HepG2 (cell line): ENCODE data around the gene EPHB6. TPM values are rescaled to one million over a fixed set of nuclear protein-coding genes. Genes with fewer than 3 reads are reported as not detected.

Experiments
- ATAC-seq: fragments of 200-7000 bp; cut with Tn5 transposase; 3 replicates; pipeline ENCODE4 v1.9.1; 2020; ENCODE audit warnings: mild to moderate bottlenecking, moderate library complexity
- BruUV-seq: library from RNA; stranded (reverse); fragments of 400-500 nt; replicated peaks from 2 replicates; lab custom pipeline; 2021; lab: Mats Ljungman, UMichigan
- CTCF ChIA-PET: fragments of 300-600 bp; formaldehyde crosslinking; extraction: SDS; loops from one replicate; lab custom pipeline; 2021; ENCODE audit warnings: low total read pairs, inconsistent platforms, low intra/inter-chr PET ratio; lab: Yijun Ruan, JAX
- POLR2A ChIA-PET: fragments of 350-600 bp; sonication (Branson Sonifier 250); formaldehyde crosslinking; loops from one replicate; lab custom pipeline; 2020; ENCODE audit warnings: antibody characterized with exemption, inconsistent platforms; lab: Yijun Ruan, JAX
- DNase-seq: peaks from one replicate; pipeline ENCODE4 v3.0.0-alpha.2; 2015; ENCODE audit warnings: low spot score
- FAIRE-seq: peaks from 3 replicates; lab custom pipeline; 2011; peaks lifted over from hg19 to GRCh38; lab: Jason Lieb, UNC
- H2AFZ ChIP-seq: one replicate; pipeline ENCODE4 v1.6.1; 2011; ENCODE audit warnings: low read length, inconsistent platforms
- H3K27ac ChIP-seq: fragments of 300-600 bp; 3 replicates; pipeline ENCODE4 v1.8.0; 2011; ENCODE audit warnings: mixed run types, mild to moderate bottlenecking, mixed read lengths, low read length, inconsistent platforms; ENCODE audit not compliant: insufficient read depth; ENCODE audit errors: extremely low read length
- H3K27me3 ChIP-seq, 2 experiments: fragments of 200-600 bp in 1 of 2; 2 replicates in 1 of 2; 3 replicates in 1 of 2; pipeline versions ENCODE4 v1.6.0 to v1.8.0; 2011; ENCODE audit warnings: low read length in 2 of 2, mild to moderate bottlenecking in 2 of 2, moderate library complexity in 2 of 2, inconsistent platforms in 1 of 2; ENCODE audit not compliant: insufficient read depth in 2 of 2, control insufficient read depth in 1 of 2
- H3K36me3 ChIP-seq, 2 experiments: fragments of 200-600 bp in 1 of 2; replicated peaks in 1 of 2; 2 replicates in 1 of 2; 3 replicates in 1 of 2; pipeline versions ENCODE4 v1.5.1 to v1.8.0; 2011; ENCODE audit warnings: low read length in 2 of 2, inconsistent platforms in 1 of 2; ENCODE audit not compliant: insufficient read depth in 2 of 2, control insufficient read depth in 1 of 2
- H3K4me1 ChIP-seq: 2 replicates; pipeline ENCODE4 v1.5.1; 2012; ENCODE audit warnings: low read length, inconsistent platforms; ENCODE audit not compliant: insufficient read depth
- H3K4me2 ChIP-seq: 2 replicates; pipeline ENCODE4 v1.6.0; 2011; ENCODE audit warnings: low read depth, low read length, inconsistent platforms
- H3K4me3 ChIP-seq, 3 experiments: fragments of 200-600 bp in 1 of 3; sonication (generic), shearing (Covaris generic) in 1 of 3; replicated peaks in 1 of 3; 2 replicates each; pipeline ENCODE4 v1.5.1; 2011 to 2016; ENCODE audit warnings: low read length in 3 of 3, inconsistent platforms in 2 of 3, low read depth in 2 of 3, mild to moderate bottlenecking in 2 of 3, control low read depth in 1 of 3, mixed read lengths in 1 of 3; ENCODE audit not compliant: insufficient read depth in 1 of 3
- H3K79me2 ChIP-seq: one replicate; pipeline ENCODE4 v1.6.1; 2011; ENCODE audit warnings: low read length, inconsistent platforms; ENCODE audit not compliant: insufficient read depth
- H3K9ac ChIP-seq: 2 replicates; pipeline ENCODE4 v1.6.0; 2011; ENCODE audit warnings: mild to moderate bottlenecking, low read depth, low read length, inconsistent platforms; ENCODE audit not compliant: insufficient read depth
- H3K9me3 ChIP-seq: 2 replicates; pipeline ENCODE4 v1.5.1; 2012; ENCODE audit warnings: mild to moderate bottlenecking, low read length
- H4K20me1 ChIP-seq: 2 replicates; pipeline ENCODE4 v1.6.0; 2011; ENCODE audit warnings: inconsistent platforms, mild to moderate bottlenecking, low read length, moderate library complexity; ENCODE audit not compliant: insufficient read depth
- ARNTL ChIP-seq: sonication (generic); formaldehyde crosslinking; IDR thresholded peaks from 2 replicates; pipeline ENCODE4 v1.4.0; 2020; ENCODE audit warnings: mild to moderate bottlenecking, missing genetic modification reagents
- ATF7 ChIP-seq, 2 experiments: fragments of 450-650 bp in 1 of 2; sonication (generic) in 1 of 2; formaldehyde crosslinking in 1 of 2; IDR thresholded peaks; 2 replicates each; pipeline versions ENCODE4 v1.4.0 to v1.6.1; 2016 to 2020; ENCODE audit warnings: antibody characterized with exemption in 1 of 2, mild to moderate bottlenecking in 1 of 2, missing genetic modification reagents in 1 of 2
- GTF2F1 ChIP-seq: fragments of 150-350 bp; IDR thresholded peaks from 2 replicates; pipeline ENCODE4 v1.6.1; 2014; ENCODE audit warnings: low read length
- KMT2A ChIP-seq: sonication (generic); formaldehyde crosslinking; IDR thresholded peaks from 2 replicates; pipeline ENCODE4 v1.4.0; 2020; ENCODE audit warnings: missing genetic modification reagents
- NCOA1 ChIP-seq: sonication (generic); formaldehyde crosslinking; IDR thresholded peaks from 2 replicates; pipeline ENCODE4 v1.9.0; 2021; ENCODE audit warnings: missing genetic modification reagents
- POLR2AphosphoS5 ChIP-seq: IDR thresholded peaks from 2 replicates; pipeline ENCODE4 v1.6.1; 2012; ENCODE audit warnings: low read depth, low read length
- SMAD3 ChIP-seq: sonication (generic); formaldehyde crosslinking; IDR thresholded peaks from 2 replicates; pipeline ENCODE4 v1.4.0; 2020; ENCODE audit warnings: missing genetic modification reagents
- ZNF30 ChIP-seq: sonication (generic); formaldehyde crosslinking; IDR thresholded peaks from 2 replicates; pipeline ENCODE4 v1.5.0; 2020; ENCODE audit warnings: mild to moderate bottlenecking, missing genetic modification reagents
- ZNF776 ChIP-seq: sonication (generic); formaldehyde crosslinking; IDR thresholded peaks from 2 replicates; pipeline ENCODE4 v1.4.0; 2020; ENCODE audit warnings: mild to moderate bottlenecking, missing genetic modification reagents
- ZNF790 ChIP-seq: sonication (generic); formaldehyde crosslinking; IDR thresholded peaks from 2 replicates; pipeline ENCODE4 v1.8.0; 2022; ENCODE audit warnings: missing genetic modification reagents, mild to moderate bottlenecking, borderline replicate concordance
- ZSCAN12 ChIP-seq: sonication (generic); formaldehyde crosslinking; IDR thresholded peaks from 2 replicates; pipeline ENCODE4 v1.9.0; 2021; ENCODE audit warnings: mild to moderate bottlenecking, missing genetic modification reagents
- WGBS: methylation state at CpG from one replicate; pipeline ENCODE4 v1.1.6; 2017; ENCODE audit warnings: low lambda C conversion rate; 5-methylcytosine and 5-hydroxymethylcytosine counted together
- in situ Hi-C: cut with HindIII; loops from 2 replicates; pipeline ENCODE4 v1.10.0; 2017; ENCODE audit warnings: low pct_unique_long_range_greater_than_20kb; ENCODE audit not compliant: extremely low pct_ligation_motif_present
- intact Hi-C: fragments of 100-400 bp; cut with micrococcal nuclease; formaldehyde crosslinking; loops from one replicate; pipeline ENCODE4 v1.10.0; 2022; ENCODE audit not compliant: unreplicated experiment
- polyA plus RNA-seq, 8 experiments: library from polyadenylated mRNA; depleted of rRNA in 3 of 8; stranded (reverse) in 7 of 8; unstranded in 1 of 8; fragments of >200 nt; fragmentation: Illumina TruSeq in 4 of 8; extraction: Trizol in 4 of 8; gene quantifications; 2 replicates each; pipeline versions ENCODE4 v1.2.1 to v1.2.3, GENCODE V29; 2011 to 2016; ENCODE audit warnings: low read depth in 4 of 8, missing spikeins in 1 of 8, mixed read lengths in 1 of 8; ENCODE audit not compliant: insufficient read depth in 1 of 8
- total RNA-seq, 5 experiments: library from RNA; depleted of rRNA; stranded (reverse); fragments of >200 nt; fragmentation: Illumina TruSeq; extraction: Trizol; gene quantifications; 2 replicates each; pipeline ENCODE4 v1.2.3, GENCODE V29; 2016; ENCODE audit warnings: low read depth in 1 of 5
- TF ChIP-seq, protein P1 (sequence below): sonication (generic); formaldehyde crosslinking; IDR thresholded peaks from 2 replicates; pipeline ENCODE4 v1.5.0; 2020; ENCODE audit warnings: missing genetic modification reagents
- TF ChIP-seq, protein P2 (sequence below): sonication (generic); formaldehyde crosslinking; IDR thresholded peaks from 2 replicates; pipeline ENCODE4 v1.8.1; 2023; ENCODE audit warnings: missing genetic modification reagents, inconsistent platforms, borderline replicate concordance
- TF ChIP-seq, protein P3 (sequence below): sonication (generic); formaldehyde crosslinking; IDR thresholded peaks from 2 replicates; pipeline ENCODE4 v1.4.0; 2020; ENCODE audit warnings: low read depth, mild to moderate bottlenecking, missing genetic modification reagents

The EPHB6 gene
- total and polyA plus RNA-seq, 2 of the 13 experiments (the other 11 are each of a cell fraction or from before 2014, with no cell fraction given), result not detected

DNA sequence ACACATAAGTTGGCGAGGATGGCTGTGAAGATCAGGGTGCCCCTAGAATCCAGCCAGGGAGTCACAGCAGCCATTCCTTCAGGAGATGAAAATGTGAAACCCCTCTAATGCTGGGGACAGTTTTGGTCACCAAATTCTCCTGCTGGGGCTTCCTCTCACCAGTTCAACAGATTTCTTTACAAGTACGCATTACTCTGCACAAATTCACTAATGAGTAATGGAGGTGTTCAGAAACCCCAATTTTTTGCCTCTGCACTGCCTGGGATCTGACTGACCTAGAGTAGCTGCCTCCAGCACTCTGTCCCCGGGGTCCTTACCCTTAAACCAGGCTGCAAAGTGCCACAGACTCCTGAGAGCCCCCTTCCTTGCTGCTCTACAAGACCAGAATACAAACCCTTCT is 62.6 kb downstream of the EPHB6 start:
- TF ChIP-seq ATF7 (IDR thresholded peaks at IDR 0.05) (no peak), ATF7 (CRISPR knock-in tag; IDR thresholded peaks at IDR 0.05) (no peak), NCOA1 (CRISPR knock-in tag) (no peak), GTF2F1 (no peak), SMAD3 (CRISPR knock-in tag) (no peak), ZNF776 (CRISPR knock-in tag) (no peak)
- TF ChIP-seq, protein P1, sequence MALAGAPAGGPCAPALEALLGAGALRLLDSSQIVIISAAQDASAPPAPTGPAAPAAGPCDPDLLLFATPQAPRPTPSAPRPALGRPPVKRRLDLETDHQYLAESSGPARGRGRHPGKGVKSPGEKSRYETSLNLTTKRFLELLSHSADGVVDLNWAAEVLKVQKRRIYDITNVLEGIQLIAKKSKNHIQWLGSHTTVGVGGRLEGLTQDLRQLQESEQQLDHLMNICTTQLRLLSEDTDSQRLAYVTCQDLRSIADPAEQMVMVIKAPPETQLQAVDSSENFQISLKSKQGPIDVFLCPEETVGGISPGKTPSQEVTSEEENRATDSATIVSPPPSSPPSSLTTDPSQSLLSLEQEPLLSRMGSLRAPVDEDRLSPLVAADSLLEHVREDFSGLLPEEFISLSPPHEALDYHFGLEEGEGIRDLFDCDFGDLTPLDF (CRISPR knock-in tag), result no peak
- TF ChIP-seq, all 625 proteins: peak for 0
- ChIA-PET CTCF (no interaction called here), POLR2A (no interaction called here)
- no peak overlapping the region for H3K27ac ChIP-seq
- H3K4me3 ChIP-seq, result no peak overlapping the region
- no peak overlapping the region for H3K4me2 ChIP-seq
- no peaks in the 10 kb centered on the region for H3K4me1 ChIP-seq
- ATAC-seq, result no peak
- no peaks in the 10 kb centered on the region for H3K79me2 ChIP-seq
- DNase-seq, result no peak
- intact Hi-C loops, result no loop called here
- no peaks in the 10 kb centered on the region for H3K27me3 ChIP-seq
- no TSS peak for BruUV-seq
- FAIRE-seq, result no peak
- H3K9me3 ChIP-seq, result no peaks in the 10 kb centered on the region
- no peak overlapping the region for H2AFZ ChIP-seq
- H3K9ac ChIP-seq, result no peak overlapping the region
- WGBS, result 0% methylated on average over 3 of the region's 3 CpGs
- H4K20me1 ChIP-seq, result no peaks in the 10 kb centered on the region
- no peaks in the 10 kb centered on the region for H3K36me3 ChIP-seq
- in situ Hi-C loops, result no loop called here

- TF ChIP-seq ARNTL (CRISPR knock-in tag) (no peak), POLR2AphosphoS5 (no peak), ZNF790 (no peak), KMT2A (CRISPR knock-in tag) (no peak), ZSCAN12 (CRISPR knock-in tag) (no peak), ZNF30 (CRISPR knock-in tag) (no peak)
- TF ChIP-seq, protein P2, sequence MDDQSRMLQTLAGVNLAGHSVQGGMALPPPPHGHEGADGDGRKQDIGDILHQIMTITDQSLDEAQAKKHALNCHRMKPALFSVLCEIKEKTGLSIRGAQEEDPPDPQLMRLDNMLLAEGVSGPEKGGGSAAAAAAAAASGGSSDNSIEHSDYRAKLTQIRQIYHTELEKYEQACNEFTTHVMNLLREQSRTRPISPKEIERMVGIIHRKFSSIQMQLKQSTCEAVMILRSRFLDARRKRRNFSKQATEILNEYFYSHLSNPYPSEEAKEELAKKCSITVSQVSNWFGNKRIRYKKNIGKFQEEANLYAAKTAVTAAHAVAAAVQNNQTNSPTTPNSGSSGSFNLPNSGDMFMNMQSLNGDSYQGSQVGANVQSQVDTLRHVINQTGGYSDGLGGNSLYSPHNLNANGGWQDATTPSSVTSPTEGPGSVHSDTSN, result no peak
- TF ChIP-seq, protein P3, sequence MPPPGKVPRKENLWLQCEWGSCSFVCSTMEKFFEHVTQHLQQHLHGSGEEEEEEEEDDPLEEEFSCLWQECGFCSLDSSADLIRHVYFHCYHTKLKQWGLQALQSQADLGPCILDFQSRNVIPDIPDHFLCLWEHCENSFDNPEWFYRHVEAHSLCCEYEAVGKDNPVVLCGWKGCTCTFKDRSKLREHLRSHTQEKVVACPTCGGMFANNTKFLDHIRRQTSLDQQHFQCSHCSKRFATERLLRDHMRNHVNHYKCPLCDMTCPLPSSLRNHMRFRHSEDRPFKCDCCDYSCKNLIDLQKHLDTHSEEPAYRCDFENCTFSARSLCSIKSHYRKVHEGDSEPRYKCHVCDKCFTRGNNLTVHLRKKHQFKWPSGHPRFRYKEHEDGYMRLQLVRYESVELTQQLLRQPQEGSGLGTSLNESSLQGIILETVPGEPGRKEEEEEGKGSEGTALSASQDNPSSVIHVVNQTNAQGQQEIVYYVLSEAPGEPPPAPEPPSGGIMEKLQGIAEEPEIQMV (CRISPR knock-in tag), result no peak
- H3K9ac ChIP-seq, result no peak overlapping the region
- in situ Hi-C loops, result no loop called here
- no peak overlapping the region for H3K4me3 ChIP-seq
- intact Hi-C loops, result no loop called here
- no peak for DNase-seq
- H3K79me2 ChIP-seq, result no peaks in the 10 kb centered on the region
- BruUV-seq, result no TSS peak
- H3K9me3 ChIP-seq, result no peaks in the 10 kb centered on the region
- H4K20me1 ChIP-seq, result no peaks in the 10 kb centered on the region
- no peaks in the 10 kb centered on the region for H3K36me3 ChIP-seq
- no peaks in the 10 kb centered on the region for H3K4me1 ChIP-seq
- H3K4me2 ChIP-seq, result no peak overlapping the region
- no peak overlapping the region for H2AFZ ChIP-seq
- H3K27me3 ChIP-seq, result no peaks in the 10 kb centered on the region
- no peak for ATAC-seq
- no peak overlapping the region for H3K27ac ChIP-seq
- CTCF ChIA-PET, result no interaction called here
- 0% methylated on average over 1 of the region's 2 CpGs for WGBS
- POLR2A ChIA-PET, result no interaction called here
- FAIRE-seq, result no peak
Observed at GRCh38 chr7:142918901-142919300, 64.0 kb downstream of the EPHB6 start.
